Measurements from ENCODE around the gene LRTM2. TPM values are rescaled to one million over a fixed set of nuclear protein-coding genes. Genes with fewer than 3 reads are reported as not detected.

LRTM2 gene
- polyA plus RNA-seq, 4 donors = 0.22 to 0.42 (median 0.36) TPM

DNA sequence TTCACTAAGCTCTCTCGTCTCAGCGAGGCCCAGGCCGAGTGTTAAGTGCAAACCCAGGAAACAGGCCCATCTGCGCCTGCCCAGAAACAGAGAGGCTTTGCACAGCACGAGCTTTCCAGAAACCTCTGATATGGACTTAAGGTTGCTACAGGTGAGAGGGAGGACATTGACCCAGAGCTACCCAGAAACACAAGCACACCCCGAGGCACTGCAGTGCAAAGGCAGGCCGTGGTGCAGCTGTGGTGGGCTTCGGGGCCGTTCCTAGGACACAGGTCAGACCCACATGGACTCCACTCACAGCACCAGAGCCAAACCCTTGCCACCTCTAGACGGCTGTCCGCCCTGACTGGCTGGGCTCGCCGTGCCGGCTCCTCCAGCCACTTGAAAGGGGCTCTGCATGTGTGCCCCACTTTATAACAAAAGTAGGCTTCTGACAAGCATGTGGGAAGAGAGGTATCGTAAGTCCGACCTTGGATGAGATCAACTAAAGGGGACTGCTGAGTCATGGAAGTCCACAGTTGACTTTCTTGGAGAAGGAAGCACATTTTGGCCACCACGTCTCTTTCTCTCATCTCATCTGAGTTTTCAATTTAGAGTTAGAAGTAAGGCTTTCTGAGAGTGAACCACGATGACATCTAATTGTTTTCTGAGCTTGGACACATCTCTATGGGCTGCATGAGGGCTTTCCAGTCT lies 59.9 kb downstream of the LRTM2 start:
- no peak for DNase-seq (ENCODE audit: low read depth in 4 of 4, low spot score in 3 of 4)

DNA sequence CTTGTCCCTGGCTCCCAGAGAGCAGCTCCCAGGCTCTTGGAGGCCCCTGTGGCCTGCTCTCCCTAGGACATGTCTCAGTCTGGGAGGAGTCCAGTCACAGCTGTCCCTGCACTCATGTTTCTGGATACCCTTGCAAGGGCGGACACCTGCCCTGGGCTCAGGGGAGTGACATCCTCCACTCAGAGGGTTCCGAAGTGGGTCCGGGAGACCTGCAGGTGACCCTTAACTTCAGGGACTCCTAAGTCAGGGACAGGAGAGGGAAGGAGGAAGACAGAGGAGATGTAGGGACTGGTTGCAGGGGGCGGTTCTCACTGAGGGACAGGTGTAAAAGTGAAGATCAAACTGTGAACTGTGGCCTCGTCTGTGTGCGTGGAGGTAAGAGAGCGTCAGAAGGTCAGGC lies 60.5 kb downstream of the LRTM2 start:
- DNase-seq (ENCODE audit: low read depth in 4 of 4, low spot score in 3 of 4) = no peak

DNA sequence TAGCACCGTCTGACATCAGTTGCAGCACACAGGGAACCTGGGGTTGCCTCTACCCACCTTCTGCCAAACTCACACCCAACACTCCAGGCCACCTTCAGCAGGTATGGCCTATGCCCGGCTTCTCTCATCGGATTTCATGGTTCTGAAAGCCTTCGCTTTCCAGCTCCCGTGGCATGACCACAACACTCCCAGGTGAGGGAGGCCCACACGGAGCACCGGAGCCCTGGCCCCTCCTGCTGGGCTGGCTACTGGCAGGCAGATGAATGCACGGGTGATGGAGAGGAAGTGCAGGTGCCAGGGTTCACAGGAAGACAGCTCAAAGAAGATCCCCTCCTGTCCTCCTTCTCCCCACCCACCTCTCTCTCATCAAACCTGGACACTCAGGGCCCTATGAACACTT lies 60.9 kb downstream of the LRTM2 start:
- DNase-seq (ENCODE audit: low read depth in 4 of 4, low spot score in 3 of 4) = no peak

DNA sequence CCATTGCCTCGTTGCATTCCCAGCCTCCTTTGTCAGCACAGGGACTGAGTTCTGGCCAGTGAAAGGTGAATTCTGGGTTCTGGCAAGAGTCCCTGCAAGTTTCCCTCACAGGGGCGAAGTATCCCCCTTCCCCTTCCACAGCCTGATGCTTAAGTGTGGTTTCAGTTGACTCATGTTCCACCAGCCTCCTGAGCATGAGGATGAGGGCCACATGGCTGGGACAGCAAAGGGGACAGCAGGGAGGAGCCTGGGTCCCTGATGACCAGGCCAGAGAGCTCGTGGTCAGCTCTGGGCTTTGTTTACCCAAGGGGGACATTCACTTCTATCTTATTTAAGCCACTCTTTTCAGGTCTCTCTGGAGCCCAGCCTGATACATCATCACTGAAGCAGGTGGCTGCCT lies 61.6 kb downstream of the LRTM2 start:
- no peak for DNase-seq (ENCODE audit: low read depth in 4 of 4, low spot score in 3 of 4)

DNA sequence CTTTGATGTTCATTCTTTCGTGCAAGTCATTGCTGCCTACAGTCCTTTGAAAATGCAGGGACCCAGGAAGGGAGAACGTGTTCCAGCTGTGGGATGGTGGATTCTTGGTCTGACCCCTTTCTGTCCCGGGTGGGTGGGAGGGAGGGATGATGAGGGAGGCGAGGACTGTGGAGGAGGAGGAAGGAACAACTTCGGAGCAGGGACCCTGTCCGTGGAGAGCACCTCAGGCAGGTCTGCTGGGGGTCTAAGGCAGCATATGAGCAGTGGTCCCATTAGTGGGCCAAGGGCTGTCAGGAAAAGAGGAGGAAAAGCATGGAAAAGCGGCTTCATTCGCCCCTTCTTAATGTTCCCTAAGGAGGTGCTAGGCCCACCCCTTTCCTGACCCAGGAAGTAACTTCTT lies 62.0 kb downstream of the LRTM2 start:
- DNase-seq (ENCODE audit: low read depth in 4 of 4, low spot score in 3 of 4) = no peak

DNA sequence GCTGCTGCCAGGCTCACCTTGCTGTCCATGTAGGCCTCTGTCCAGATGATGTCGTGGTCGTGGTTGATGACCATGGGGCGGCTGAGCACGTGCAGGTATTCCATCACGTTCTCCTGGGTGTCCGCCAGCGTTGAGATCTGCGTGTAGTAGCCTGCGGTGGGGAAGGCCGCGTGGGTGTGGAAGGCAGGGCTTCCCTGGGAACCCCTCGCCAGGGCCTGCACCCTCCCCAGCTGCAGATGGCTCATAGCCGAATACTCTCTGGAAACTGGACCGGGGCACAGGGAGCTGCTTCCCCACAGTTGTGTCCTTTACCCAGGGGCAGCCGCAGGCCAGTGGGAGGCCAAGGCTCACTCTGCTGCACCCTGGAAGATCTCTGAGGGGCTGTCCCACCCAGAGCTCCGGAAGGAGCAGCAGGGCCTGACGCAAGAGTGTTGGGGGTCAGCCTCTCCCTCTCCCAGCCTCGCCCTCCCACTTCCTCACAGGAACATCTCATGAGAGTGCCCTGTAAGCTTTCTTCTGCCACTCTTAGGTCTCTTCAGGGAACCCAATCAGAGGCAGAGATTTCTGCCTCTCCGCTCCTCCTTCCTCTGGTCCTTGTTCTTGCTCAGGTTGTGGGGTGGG lies 62.6 kb downstream of the LRTM2 start:
- no peak for DNase-seq (ENCODE audit: low read depth in 4 of 4, low spot score in 3 of 4)

DNA sequence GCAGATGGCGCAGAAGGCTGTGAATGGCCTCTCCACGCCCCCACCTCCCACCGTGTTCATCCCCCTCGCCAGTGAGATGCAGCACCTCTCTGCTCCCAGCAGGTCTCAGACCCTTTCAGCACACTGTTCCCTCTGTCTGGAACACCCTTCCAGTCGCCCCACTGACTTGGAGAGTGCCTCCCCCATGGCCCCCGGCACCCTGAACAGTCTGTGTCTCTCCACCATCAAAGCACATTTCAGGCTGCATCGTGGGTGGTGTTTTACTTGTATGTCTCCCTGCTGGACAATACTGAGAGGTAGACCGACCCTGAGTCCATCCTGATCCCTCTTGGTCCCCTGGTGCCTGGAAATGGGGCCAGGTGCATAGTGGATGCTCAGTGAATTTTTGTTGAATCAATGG lies 63.1 kb downstream of the LRTM2 start:
- DNase-seq (ENCODE audit: low read depth in 4 of 4, low spot score in 3 of 4) = no peak

DNA sequence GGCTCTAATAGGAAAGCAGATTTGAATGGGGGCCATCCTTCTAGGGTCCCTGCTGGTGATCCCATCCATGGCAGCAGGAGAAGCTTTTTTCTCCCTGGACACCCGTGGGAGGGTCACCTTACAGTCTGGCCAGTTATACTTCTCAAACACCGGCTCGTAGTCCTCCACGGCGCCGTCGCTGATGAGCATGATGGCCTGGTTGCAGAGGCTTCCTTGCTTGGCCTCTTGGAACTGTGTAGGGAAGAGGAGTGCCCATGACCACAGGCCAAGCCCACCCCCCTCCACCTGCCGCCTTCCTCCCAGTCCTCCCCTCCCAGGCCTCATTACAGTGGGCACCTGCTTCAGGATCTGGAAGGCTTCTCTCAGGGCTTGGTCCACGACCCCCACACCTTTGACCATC lies 64.3 kb downstream of the LRTM2 start:
- DNase-seq (ENCODE audit: low read depth in 4 of 4, low spot score in 3 of 4) = no peak

DNA sequence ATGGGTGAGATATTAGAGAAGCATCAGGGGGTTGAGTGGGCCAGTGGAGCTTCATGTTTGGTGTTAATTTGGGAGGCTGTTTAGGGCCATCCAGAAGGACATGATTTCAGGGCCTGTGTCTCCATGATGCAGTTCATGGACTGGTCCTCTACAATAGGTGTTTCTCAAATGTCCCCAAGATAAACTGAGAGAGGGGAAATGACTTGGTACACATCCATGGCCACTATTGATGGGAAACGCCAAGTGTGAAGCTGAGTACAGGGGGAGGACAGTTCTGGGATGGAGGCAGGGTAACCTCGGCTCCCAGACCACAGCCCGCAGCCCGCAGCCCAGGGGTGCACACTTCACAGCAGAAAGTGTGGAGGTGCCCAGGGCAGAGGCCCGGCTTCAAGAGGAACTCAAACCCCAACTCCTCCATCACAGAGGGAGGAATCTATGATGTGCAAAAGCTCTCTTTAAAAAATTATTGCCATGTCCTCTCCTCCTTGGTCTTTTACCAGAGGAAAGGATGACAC lies 64.8 kb downstream of the LRTM2 start:
- DNase-seq (ENCODE audit: low read depth in 4 of 4, low spot score in 3 of 4) = no peak

DNA sequence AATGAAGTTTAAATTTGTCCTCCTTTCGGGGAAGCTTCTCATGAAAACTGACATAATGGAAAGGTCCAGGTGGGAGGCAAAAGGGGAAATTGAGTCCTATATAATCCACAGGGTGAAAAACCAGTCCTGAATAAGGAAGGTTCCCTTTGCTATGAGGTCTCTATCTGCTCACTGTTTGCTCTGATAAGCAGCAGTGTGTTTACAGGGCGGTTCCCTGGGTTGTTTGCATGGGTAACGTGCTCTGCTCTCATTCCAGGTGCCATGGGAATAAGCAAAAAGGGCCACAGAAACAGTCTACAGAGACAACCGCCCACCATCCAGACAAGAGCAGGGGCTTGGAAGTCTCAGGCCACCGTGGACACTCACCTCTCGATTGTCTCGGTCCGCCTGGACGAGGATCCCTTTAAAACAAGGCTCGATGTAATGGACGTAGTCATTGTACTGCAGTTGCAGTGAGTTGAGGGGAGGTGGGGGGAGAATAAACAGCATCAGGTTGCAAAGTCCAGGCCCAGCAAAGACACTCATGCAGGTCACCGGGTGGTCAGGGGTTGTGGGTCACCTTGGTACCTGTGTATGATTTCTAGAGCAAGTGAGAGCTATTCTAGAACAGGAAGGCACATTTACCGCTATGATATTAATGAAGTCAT lies 65.4 kb downstream of the LRTM2 start:
- DNase-seq (ENCODE audit: low read depth in 4 of 4, low spot score in 3 of 4) = no peak

Other genes starting within 250 kb of the LRTM2 start
- 10 to 100 TPM in 3 of 4 donors, 1 to 10 TPM in 1; 9.9 to 14.4 (median 11.2) TPM for gene FBXL14, start 226.0 kb upstream of the LRTM2 start, polyA plus RNA-seq (ENCODE audit: insufficient read length in 4 of 4)
- 10 to 100 TPM in 1 of 4 donors, 1 to 10 TPM in 3; 6.2 to 22.9 (median 7.9) TPM for gene WNT5B, start 191.3 kb upstream of the LRTM2 start, polyA plus RNA-seq (ENCODE audit: insufficient read length in 4 of 4)
- gene ADIPOR2, start 129.5 kb upstream of the LRTM2 start, polyA plus RNA-seq (ENCODE audit: insufficient read length in 4 of 4) = 10 to 100 TPM; 41.2 to 50.7 (median 47.9) TPM
- 1 to 10 TPM; 1.9 to 3.2 (median 2.6) TPM for gene CACNA2D4, start 98.1 kb downstream of the LRTM2 start, polyA plus RNA-seq (ENCODE audit: insufficient read length in 4 of 4)
- 10 to 100 TPM; 25.8 to 33.4 (median 29.5) TPM for gene DCP1B, start 183.9 kb downstream of the LRTM2 start, polyA plus RNA-seq (ENCODE audit: insufficient read length in 4 of 4)
- 10 to 100 TPM in 2 of 4 donors, 1 to 10 TPM in 2; 6.8 to 17.5 (median 9.5) TPM for gene CACNA1C, start 232.4 kb downstream of the LRTM2 start, polyA plus RNA-seq (ENCODE audit: insufficient read length in 4 of 4)